ENCODE results near the gene HTN3. TPM values are rescaled to one million over a fixed set of nuclear protein-coding genes. Genes with fewer than 3 reads are reported as not detected.
"Not testable (repeated sequence)": the region's sequence is repeated elsewhere in the genome, so short reads cannot be mapped to it uniquely, and the experiment has no call there.

The HTN3 gene
- total RNA-seq, 1 donor from 2014 or later, result not detected

DNA sequence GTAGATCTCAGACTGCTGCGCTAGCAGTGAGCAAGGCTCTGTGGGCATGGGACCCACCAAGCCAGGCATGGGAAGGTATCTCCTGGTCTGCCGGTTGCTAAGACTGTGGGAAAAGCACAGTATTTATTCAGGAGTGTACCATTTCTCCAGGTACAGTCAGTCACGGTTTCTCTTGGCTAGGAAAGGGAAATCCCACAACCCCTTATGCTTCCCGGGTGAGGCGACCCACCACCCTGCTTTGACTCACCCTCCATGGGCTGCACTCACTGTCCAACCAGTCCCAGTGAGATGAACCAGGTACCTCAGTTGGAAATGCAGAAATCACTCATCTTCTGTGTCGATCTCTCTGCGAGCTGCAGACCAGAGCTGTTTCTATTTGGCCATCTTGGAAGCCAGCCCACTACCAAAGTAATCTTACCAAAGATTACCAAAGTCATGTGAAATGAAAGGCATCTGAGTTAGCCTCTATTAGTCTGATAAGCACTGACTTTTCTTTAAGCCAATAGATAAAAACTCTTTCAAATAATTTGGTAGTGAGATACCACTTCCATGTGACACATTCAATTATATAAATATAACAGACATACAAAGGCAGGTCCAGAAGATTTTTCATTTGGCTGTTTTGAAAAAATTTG lies 13.5 kb downstream of the HTN3 start:
- H3K4me3 Mint-ChIP-seq, result no peak overlapping the region
- DNase-seq, result no peak
- intact Hi-C loops (cut with micrococcal nuclease), result no loop called here
- H3K4me1 Mint-ChIP-seq, result no peaks in the 10 kb centered on the region
- H3K27ac Mint-ChIP-seq, result no peak overlapping the region
- H3K9me3 Mint-ChIP-seq, result peaks cover 4% of the 10 kb centered on the region
- no peaks in the 10 kb centered on the region for H3K36me3 Mint-ChIP-seq (ENCODE audit: low read depth)
- H3K27me3 Mint-ChIP-seq, result no peaks in the 10 kb centered on the region

GRCh38 chr4:70050138-70050537 lies 21.9 kb downstream of the HTN3 start, which contains the start of gene HTN1:
HTN1 (plus strand) TSS chr4:70050438; CDS start chr4:70053077, 2,639 bp downstream.
- H3K4me1 Mint-ChIP-seq; H3K4me3 Mint-ChIP-seq; DNase-seq; intact Hi-C loops (cut with micrococcal nuclease); H3K27ac Mint-ChIP-seq; H3K9me3 Mint-ChIP-seq; H3K27me3 Mint-ChIP-seq; H3K36me3 Mint-ChIP-seq (ENCODE audit: low read depth): not testable (repeated sequence)

GRCh38 chr4:70056534-70056933 lies 28.3 kb downstream of the HTN3 start:
- H3K36me3 Mint-ChIP-seq (ENCODE audit: low read depth); DNase-seq; H3K9me3 Mint-ChIP-seq; H3K4me1 Mint-ChIP-seq; H3K4me3 Mint-ChIP-seq; intact Hi-C loops (cut with micrococcal nuclease); H3K27me3 Mint-ChIP-seq; H3K27ac Mint-ChIP-seq: not testable (repeated sequence)

GRCh38 chr4:70057651-70058050 lies 29.4 kb downstream of the HTN3 start:
- H3K27me3 Mint-ChIP-seq, result no peaks in the 10 kb centered on the region
- intact Hi-C loops (cut with micrococcal nuclease), result no loop called here
- no peaks in the 10 kb centered on the region for H3K36me3 Mint-ChIP-seq (ENCODE audit: low read depth)
- no peak overlapping the region for H3K27ac Mint-ChIP-seq
- no peak for DNase-seq
- no peaks in the 10 kb centered on the region for H3K9me3 Mint-ChIP-seq
- no peaks in the 10 kb centered on the region for H3K4me1 Mint-ChIP-seq
- H3K4me3 Mint-ChIP-seq, result no peak overlapping the region

DNA sequence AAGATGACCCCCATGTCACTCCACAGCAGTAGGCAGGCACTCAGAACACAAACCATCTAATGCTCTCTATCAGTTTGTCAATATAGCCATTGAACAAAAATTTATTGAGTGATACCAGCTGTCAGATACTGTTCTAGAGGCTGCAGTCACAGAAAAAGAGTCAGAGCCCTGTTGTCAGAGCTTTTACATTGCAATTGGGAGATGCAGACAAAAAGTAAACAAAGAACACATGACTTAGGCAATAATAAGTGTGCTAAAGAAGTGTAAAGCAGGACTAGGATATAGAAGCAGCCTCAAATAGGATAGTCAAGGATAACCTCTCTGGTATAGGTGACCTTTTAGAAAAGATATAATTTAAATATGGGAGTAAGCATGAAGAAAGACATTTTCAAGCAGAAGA lies 30.9 kb downstream of the HTN3 start:
- no peak overlapping the region for H3K4me3 Mint-ChIP-seq
- H3K9me3 Mint-ChIP-seq, result no peaks in the 10 kb centered on the region
- no peaks in the 10 kb centered on the region for H3K36me3 Mint-ChIP-seq (ENCODE audit: low read depth)
- no peaks in the 10 kb centered on the region for H3K27me3 Mint-ChIP-seq
- intact Hi-C loops (cut with micrococcal nuclease), result no loop called here
- DNase-seq, result no peak
- H3K4me1 Mint-ChIP-seq, result no peaks in the 10 kb centered on the region
- no peak overlapping the region for H3K27ac Mint-ChIP-seq

- Mint-ChIP-seq H3K4me3 (no peak overlapping the region), H3K9me3 (no peaks in the 10 kb centered on the region), H3K27me3 (no peaks in the 10 kb centered on the region), H3K4me1 (no peaks in the 10 kb centered on the region), H3K27ac (no peak overlapping the region), H3K36me3 (ENCODE audit: low read depth) (no peaks in the 10 kb centered on the region)
- no peak for DNase-seq
- intact Hi-C loops (cut with micrococcal nuclease), result no loop called here
These were observed 33.7 kb downstream of the HTN3 start for GRCh38 chr4:70062000-70062399.

- Mint-ChIP-seq H3K4me3 (no peak overlapping the region), H3K27me3 (no peaks in the 10 kb centered on the region), H3K27ac (no peak overlapping the region), H3K36me3 (ENCODE audit: low read depth) (no peaks in the 10 kb centered on the region), H3K4me1 (no peaks in the 10 kb centered on the region), H3K9me3 (no peaks in the 10 kb centered on the region)
- DNase-seq, result no peak
- intact Hi-C loops (cut with micrococcal nuclease), result no loop called here
These were observed 51.9 kb downstream of the HTN3 start for GRCh38 chr4:70080205-70080604.

Other genes starting within 250 kb of the HTN3 start
- gene SULT1E1, start 168.3 kb upstream of the HTN3 start, total RNA-seq, result not detected in 2 replicates
- gene CSN1S1, start 97.4 kb upstream of the HTN3 start, total RNA-seq, result not detected in 2 replicates
- not detected in 2 replicates for gene CSN2, start 62.7 kb upstream of the HTN3 start, total RNA-seq
- gene STATH, start 32.5 kb upstream of the HTN3 start, total RNA-seq, result not detected in 2 replicates
- not detected in 2 replicates for gene HTN1, start 22.0 kb downstream of the HTN3 start, total RNA-seq
- not detected in 2 replicates for gene PRR27, start 125.8 kb downstream of the HTN3 start, total RNA-seq
- not detected in 2 replicates for gene ODAM, start 167.3 kb downstream of the HTN3 start, total RNA-seq
- gene FDCSP, start 197.7 kb downstream of the HTN3 start, total RNA-seq, result not detected in 2 replicates
- gene CSN3, start 214.1 kb downstream of the HTN3 start, total RNA-seq, result not detected in 2 replicates